Measurements from ENCODE around the gene AQP1. TPM values are rescaled to one million over a fixed set of nuclear protein-coding genes. Genes with fewer than 3 reads are reported as not detected.

The AQP1 gene
- total and polyA plus RNA-seq, 2 of the 13 experiments (the other 11 are each of a cell fraction or from before 2014, with no cell fraction given) = not detected

- TF ChIP-seq HBP1 (CRISPR knock-in tag; IDR thresholded peaks at IDR 0.05; ENCODE audit: low read depth) (no peak), DR1 (CRISPR knock-in tag; IDR thresholded peaks at IDR 0.05) (no peak), POLR2A (IDR thresholded peaks at IDR 0.05; ENCODE audit: insufficient read depth in 1 of 2, low read depth in 2 of 2, low read length in 2 of 2) (no peak), KDM4B (CRISPR knock-in tag; IDR thresholded peaks at IDR 0.05) (no peak), GTF2F1 (IDR thresholded peaks at IDR 0.05; ENCODE audit: low read length) (no peak)
Measured at GRCh38 chr7:30874656-30875302, 36.9 kb upstream of the AQP1 start (continued).

GRCh38 chr7:30877015-30877769 is 34.5 kb upstream of the AQP1 start:
- H4K20me1 ChIP-seq (ENCODE audit: insufficient read depth, low read length) = no peaks in the 10 kb centered on the region
- in situ Hi-C loops (cut with HindIII; ENCODE audit: extremely low pct_ligation_motif_present, low pct_unique_long_range_greater_than_20kb) = no loop called here
- no peak overlapping the region for H3K27ac ChIP-seq (ENCODE audit: extremely low read length, insufficient read depth, low read length)
- no peak overlapping the region for H3K4me2 ChIP-seq (ENCODE audit: low read depth, low read length)
- no peak overlapping the region for H2AFZ ChIP-seq (ENCODE audit: low read length)
- H3K9me3 ChIP-seq (ENCODE audit: low read length) = no peaks in the 10 kb centered on the region
- ChIA-PET POLR2A (no interaction called here), CTCF (ENCODE audit: low intra/inter-chr PET ratio, low total read pairs) (no interaction called here)
- intact Hi-C loops (cut with micrococcal nuclease; ENCODE audit: unreplicated experiment) = no loop called here
- H3K79me2 ChIP-seq (ENCODE audit: insufficient read depth, low read length) = no peaks in the 10 kb centered on the region
- ATAC-seq (no peak), FAIRE-seq (no peak), DNase-seq (ENCODE audit: low spot score) (no peak)
- H3K36me3 ChIP-seq (replicated peaks in 1 of 2; ENCODE audit: control insufficient read depth in 1 of 2, insufficient read depth in 2 of 2, low read length in 2 of 2) = no peaks in the 10 kb centered on the region
- H3K9ac ChIP-seq (ENCODE audit: insufficient read depth, low read depth, low read length) = no peak overlapping the region
- no peak overlapping the region for H3K4me3 ChIP-seq (replicated peaks in 1 of 3; ENCODE audit: insufficient read depth in 1 of 3, low read depth in 2 of 3, low read length in 3 of 3)
- WGBS (ENCODE audit: low lambda C conversion rate) = 26% methylated on average over 8 of the region's 9 CpGs
- H3K27me3 ChIP-seq (ENCODE audit: control insufficient read depth in 1 of 2, insufficient read depth in 2 of 2, low read length in 2 of 2) = peaks cover 0 to 14% of the 10 kb centered on the region in 2 experiments; a peak in 2 of 5 replicates
- peaks cover 3% of the 10 kb centered on the region for H3K4me1 ChIP-seq (ENCODE audit: insufficient read depth, low read length)
- BruUV-seq (replicated peaks) = no TSS peak
- TF ChIP-seq FOXO4 (CRISPR knock-in tag; conservative IDR thresholded peaks at IDR 0.05) = no peak
- TF ChIP-seq ARID5B (CRISPR knock-in tag; IDR thresholded peaks at IDR 0.05) = no peak
- no peak for TF ChIP-seq ZNF446 (CRISPR knock-in tag; IDR thresholded peaks at IDR 0.05)
- TF ChIP-seq MED8 (CRISPR knock-in tag; IDR thresholded peaks at IDR 0.05; ENCODE audit: insufficient replicate concordance) = no peak
- TF ChIP-seq NR0B2 (CRISPR knock-in tag; IDR thresholded peaks at IDR 0.05) = no peak
- TF ChIP-seq KLF16 (CRISPR knock-in tag; IDR thresholded peaks at IDR 0.05) = no peak
- TF ChIP-seq ESRRA (CRISPR knock-in tag; IDR thresholded peaks at IDR 0.05; ENCODE audit: low read depth) = no peak
- no peak for TF ChIP-seq DMAP1 (CRISPR knock-in tag; IDR thresholded peaks at IDR 0.05)
- TF ChIP-seq ZNF709 (CRISPR knock-in tag; IDR thresholded peaks at IDR 0.05) = no peak
- TF ChIP-seq ZNF780A (CRISPR knock-in tag; IDR thresholded peaks at IDR 0.05) = no peak
- TF ChIP-seq ZNF383 (CRISPR knock-in tag; IDR thresholded peaks at IDR 0.05; ENCODE audit: borderline replicate concordance) = no peak
